Measurements from ENCODE around the gene ZNF382.
A peak's percentile ranks its signal among the peaks of the same experiment; 100 is the strongest.
"Not testable (repeated sequence)": the region's sequence is repeated elsewhere in the genome, so short reads cannot be mapped to it uniquely, and the experiment has no call there.

The ZNF382 gene

DNA sequence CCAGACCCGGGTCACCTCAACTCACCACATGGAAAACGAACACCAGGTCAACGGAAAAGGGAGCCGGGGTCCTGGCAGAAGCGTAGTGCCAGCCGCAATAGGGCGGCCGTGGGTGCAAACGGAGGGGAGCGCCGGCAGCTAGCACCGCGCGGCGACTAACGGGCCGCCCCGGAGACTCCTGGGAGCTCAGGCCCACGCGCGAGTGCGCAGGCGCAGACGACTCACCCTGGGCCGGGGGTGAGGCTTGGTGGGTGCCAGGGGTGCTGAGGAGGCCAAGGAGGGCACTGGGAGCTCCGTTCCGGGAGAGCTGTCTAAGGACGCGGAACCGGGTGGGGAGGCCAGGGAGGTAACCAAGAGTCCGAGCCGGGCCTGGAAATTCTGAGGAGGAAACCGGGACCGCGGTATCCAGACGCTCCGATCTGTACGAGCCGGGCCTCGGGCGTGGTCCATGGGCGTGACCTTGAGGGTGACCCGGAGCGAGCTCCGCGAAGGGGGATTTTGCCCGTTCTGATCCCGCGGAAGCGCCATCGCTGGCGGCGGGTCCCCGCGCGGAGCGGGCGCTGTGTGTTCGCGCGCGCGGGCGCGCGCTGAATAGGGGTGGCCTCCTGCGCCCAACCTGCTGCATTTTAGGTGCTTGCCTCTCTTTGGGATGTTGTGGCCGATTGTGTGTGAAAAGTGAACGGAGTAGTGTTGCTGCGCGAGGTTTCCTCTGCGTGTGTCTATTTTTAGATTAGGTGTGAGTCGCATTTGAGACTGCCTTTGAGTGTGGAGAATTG, at the start of gene ZNF382:
Gene ZNF382 (plus strand): TSS at position 213 of the 776 bp plus-strand sequence. CDS start 4,602 bp downstream, outside the sequence.
- peaks cover 2% of the 10 kb centered on the region for H3K36me3 ChIP-seq (ENCODE audit: control insufficient read depth, insufficient read depth, low read length)
- H3K4me3 ChIP-seq (ENCODE audit: low read depth, low read length): peak within 1 kb of the TSS; percentile 91
- H3K9ac ChIP-seq (ENCODE audit: low read depth, low read length): peak within 1 kb of the TSS; percentile 79
- peaks cover 12% of the 10 kb centered on the region for H3K27me3 ChIP-seq (ENCODE audit: control insufficient read depth, insufficient read depth, low read length)
- no peaks in the 10 kb centered on the region for H3K9me3 ChIP-seq (ENCODE audit: control insufficient read depth, insufficient read depth, low read length)
- H3K4me1 ChIP-seq (ENCODE audit: control insufficient read depth, insufficient read depth, low read length): no peaks in the 10 kb centered on the region

GRCh38 chr19:36564391-36564790, 40.7 kb upstream of the ZNF382 start:
- Histone ChIP-seq H3K9me3 (ENCODE audit: control insufficient read depth, insufficient read depth, low read length) (peaks cover 4% of the 10 kb centered on the region), H3K4me3 (ENCODE audit: low read depth, low read length) (no peak overlapping the region), H3K27me3 (ENCODE audit: control insufficient read depth, insufficient read depth, low read length) (no peaks in the 10 kb centered on the region), H3K36me3 (ENCODE audit: control insufficient read depth, insufficient read depth, low read length) (peaks cover 6% of the 10 kb centered on the region), H3K9ac (ENCODE audit: low read depth, low read length) (no peak overlapping the region), H3K4me1 (ENCODE audit: control insufficient read depth, insufficient read depth, low read length) (no peaks in the 10 kb centered on the region)

GRCh38 chr19:36572593-36573019, 32.5 kb upstream of the ZNF382 start:
- no peaks in the 10 kb centered on the region for H3K9me3 ChIP-seq (ENCODE audit: control insufficient read depth, insufficient read depth, low read length)
- peak overlapping the region; percentile 87 for H3K4me3 ChIP-seq (ENCODE audit: low read depth, low read length)
- H3K36me3 ChIP-seq (ENCODE audit: control insufficient read depth, insufficient read depth, low read length): peaks cover 7% of the 10 kb centered on the region
- peak overlapping the region; percentile 94 for H3K9ac ChIP-seq (ENCODE audit: low read depth, low read length)
- peaks cover 7% of the 10 kb centered on the region for H3K4me1 ChIP-seq (ENCODE audit: control insufficient read depth, insufficient read depth, low read length)
- no peaks in the 10 kb centered on the region for H3K27me3 ChIP-seq (ENCODE audit: control insufficient read depth, insufficient read depth, low read length)

GRCh38 chr19:36573020-36573894, 31.9 kb upstream of the ZNF382 start, which contains the start of gene ZNF529:
Gene ZNF529 (minus strand): TSS chr19:36573292. CDS start chr19:36572346, 946 bp downstream.
- Histone ChIP-seq H3K27me3 (ENCODE audit: control insufficient read depth, insufficient read depth, low read length) (no peaks in the 10 kb centered on the region), H3K9ac (ENCODE audit: low read depth, low read length) (peak within 1 kb of the TSS; percentile 94), H3K9me3 (ENCODE audit: control insufficient read depth, insufficient read depth, low read length) (no peaks in the 10 kb centered on the region), H3K36me3 (ENCODE audit: control insufficient read depth, insufficient read depth, low read length) (peaks cover 7% of the 10 kb centered on the region), H3K4me3 (ENCODE audit: low read depth, low read length) (peak within 1 kb of the TSS; percentile 87), H3K4me1 (ENCODE audit: control insufficient read depth, insufficient read depth, low read length) (peaks cover 7% of the 10 kb centered on the region)

- H3K4me1 ChIP-seq (ENCODE audit: control insufficient read depth, insufficient read depth, low read length): peaks cover 7% of the 10 kb centered on the region
- peaks cover 8% of the 10 kb centered on the region for H3K36me3 ChIP-seq (ENCODE audit: control insufficient read depth, insufficient read depth, low read length)
- H3K9ac ChIP-seq (ENCODE audit: low read depth, low read length): peak overlapping the region; percentile 94
- no peaks in the 10 kb centered on the region for H3K27me3 ChIP-seq (ENCODE audit: control insufficient read depth, insufficient read depth, low read length)
- no peaks in the 10 kb centered on the region for H3K9me3 ChIP-seq (ENCODE audit: control insufficient read depth, insufficient read depth, low read length)
- H3K4me3 ChIP-seq (ENCODE audit: low read depth, low read length): peak overlapping the region; percentile 87
Measured at GRCh38 chr19:36573895-36574720, 31.0 kb upstream of the ZNF382 start.

DNA sequence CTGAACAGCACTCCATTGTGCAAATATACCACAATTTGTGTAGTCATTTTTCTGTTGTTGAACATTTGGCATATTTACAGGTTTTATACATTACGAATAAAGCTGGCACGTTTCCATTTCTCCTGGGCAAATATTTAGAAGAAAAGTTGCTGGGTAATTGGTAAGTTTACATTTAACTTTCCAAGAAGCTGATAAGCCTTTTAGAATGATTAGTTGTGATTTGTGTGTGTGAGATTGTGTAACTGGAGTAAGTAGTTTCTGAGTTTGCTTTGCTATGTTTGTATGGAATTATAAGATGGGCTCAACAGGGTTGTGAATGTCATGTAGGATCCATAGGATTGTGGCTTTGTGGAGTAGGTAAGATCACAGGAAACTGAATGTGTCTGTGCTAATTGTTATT, 30.4 kb upstream of the ZNF382 start:
- Histone ChIP-seq H3K36me3 (ENCODE audit: control insufficient read depth, insufficient read depth, low read length) (peaks cover 13% of the 10 kb centered on the region), H3K27me3 (ENCODE audit: control insufficient read depth, insufficient read depth, low read length) (no peaks in the 10 kb centered on the region), H3K9ac (ENCODE audit: low read depth, low read length) (no peak overlapping the region), H3K4me3 (ENCODE audit: low read depth, low read length) (peak overlapping the region; percentile 87), H3K9me3 (ENCODE audit: control insufficient read depth, insufficient read depth, low read length) (no peaks in the 10 kb centered on the region), H3K4me1 (ENCODE audit: control insufficient read depth, insufficient read depth, low read length) (peaks cover 7% of the 10 kb centered on the region)

DNA sequence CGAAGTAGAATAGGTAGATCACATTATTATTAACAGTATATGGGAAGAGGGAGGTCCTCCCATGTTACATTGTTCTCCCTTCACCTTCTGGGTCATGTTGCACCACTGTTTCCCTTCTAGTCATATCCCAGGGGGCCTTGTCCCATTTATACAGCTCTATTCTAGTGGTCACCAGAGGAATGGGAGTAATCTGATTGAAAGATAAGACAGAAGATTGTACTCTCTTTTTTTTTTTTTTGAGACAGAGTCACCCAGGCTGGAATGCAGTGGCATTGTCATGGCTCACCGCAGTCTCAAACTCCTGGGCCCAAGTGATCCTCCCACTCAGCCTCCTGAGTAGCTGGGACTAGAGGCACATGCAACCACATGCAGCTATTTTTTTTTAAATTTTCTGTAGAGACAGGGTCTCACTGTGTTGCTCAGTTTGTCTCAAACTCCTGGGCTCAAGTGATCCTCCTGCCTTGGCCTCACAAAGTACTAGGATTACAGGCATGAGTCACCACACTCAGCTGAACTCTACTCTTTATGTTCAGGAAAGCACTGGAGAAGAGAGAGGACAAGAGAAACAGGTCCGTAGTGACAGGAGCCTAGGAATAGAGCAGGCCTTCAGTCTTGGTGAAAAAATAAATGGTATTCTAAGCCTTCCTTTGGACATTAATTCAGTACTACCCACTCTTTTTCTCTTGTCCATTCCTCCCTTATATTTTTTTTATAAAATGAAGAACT, 27.7 kb upstream of the ZNF382 start:
- no peak overlapping the region for H3K9ac ChIP-seq (ENCODE audit: low read depth, low read length)
- H3K4me1 ChIP-seq (ENCODE audit: control insufficient read depth, insufficient read depth, low read length): peaks cover 4% of the 10 kb centered on the region
- H3K4me3 ChIP-seq (ENCODE audit: low read depth, low read length): no peak overlapping the region
- H3K9me3 ChIP-seq (ENCODE audit: control insufficient read depth, insufficient read depth, low read length): no peaks in the 10 kb centered on the region
- H3K36me3 ChIP-seq (ENCODE audit: control insufficient read depth, insufficient read depth, low read length): peaks cover 13% of the 10 kb centered on the region
- no peaks in the 10 kb centered on the region for H3K27me3 ChIP-seq (ENCODE audit: control insufficient read depth, insufficient read depth, low read length)

DNA sequence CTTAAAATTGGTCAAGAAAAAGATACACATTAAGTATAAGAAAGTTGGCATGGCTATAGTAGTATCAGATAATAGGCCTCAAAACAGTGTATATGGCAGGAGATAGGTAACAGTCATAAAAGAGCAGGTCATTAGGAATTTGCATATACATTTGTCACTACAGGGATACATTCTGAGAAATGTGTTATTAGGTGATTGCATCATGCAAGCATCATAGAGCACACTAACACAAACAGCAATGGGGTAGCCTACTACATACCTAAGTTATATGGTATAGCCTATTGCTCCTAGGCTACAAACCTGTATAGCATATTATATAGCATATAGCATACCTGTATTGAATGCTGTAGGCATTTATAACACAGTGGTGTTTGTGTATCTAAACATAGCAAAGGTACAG, 25.9 kb upstream of the ZNF382 start:
- Histone ChIP-seq H3K4me1 (ENCODE audit: control insufficient read depth, insufficient read depth, low read length) (peaks cover 4% of the 10 kb centered on the region), H3K9ac (ENCODE audit: low read depth, low read length) (no peak overlapping the region), H3K36me3 (ENCODE audit: control insufficient read depth, insufficient read depth, low read length) (peaks cover 13% of the 10 kb centered on the region), H3K4me3 (ENCODE audit: low read depth, low read length) (no peak overlapping the region), H3K9me3 (ENCODE audit: control insufficient read depth, insufficient read depth, low read length) (no peaks in the 10 kb centered on the region), H3K27me3 (ENCODE audit: control insufficient read depth, insufficient read depth, low read length) (no peaks in the 10 kb centered on the region)

- not testable (repeated sequence) for H3K36me3 ChIP-seq (ENCODE audit: control insufficient read depth, insufficient read depth, low read length); H3K4me3 ChIP-seq (ENCODE audit: low read depth, low read length); H3K4me1 ChIP-seq (ENCODE audit: control insufficient read depth, insufficient read depth, low read length); H3K9ac ChIP-seq (ENCODE audit: low read depth, low read length); H3K9me3 ChIP-seq (ENCODE audit: control insufficient read depth, insufficient read depth, low read length)
- peaks cover 12% of the 10 kb centered on the region for H3K27me3 ChIP-seq (ENCODE audit: control insufficient read depth, insufficient read depth, low read length)
Measured at GRCh38 chr19:36602681-36603080, 2.4 kb upstream of the ZNF382 start.

- Histone ChIP-seq H3K36me3 (ENCODE audit: control insufficient read depth, insufficient read depth, low read length) (peaks cover 2% of the 10 kb centered on the region), H3K27me3 (ENCODE audit: control insufficient read depth, insufficient read depth, low read length) (peaks cover 12% of the 10 kb centered on the region), H3K4me1 (ENCODE audit: control insufficient read depth, insufficient read depth, low read length) (no peaks in the 10 kb centered on the region), H3K9me3 (ENCODE audit: control insufficient read depth, insufficient read depth, low read length) (no peaks in the 10 kb centered on the region), H3K4me3 (ENCODE audit: low read depth, low read length) (peak overlapping the region; percentile 91), H3K9ac (ENCODE audit: low read depth, low read length) (peak overlapping the region; percentile 79)
Measured at GRCh38 chr19:36604656-36605100, 435 bp upstream of the ZNF382 start.
